GM18907 (cell line): ENCODE results near the gene TNN.
A peak's percentile ranks its signal among the peaks of the same experiment; 100 is the strongest.

Experiments used
- ATAC-seq: cut with Tn5 transposase; IDR thresholded peaks from one replicate; pipeline ENCODE4 v1.9.1; 2021; ENCODE audit warnings: mild to moderate bottlenecking, moderate library complexity; ENCODE audit not compliant: unreplicated experiment

Gene TNN

DNA sequence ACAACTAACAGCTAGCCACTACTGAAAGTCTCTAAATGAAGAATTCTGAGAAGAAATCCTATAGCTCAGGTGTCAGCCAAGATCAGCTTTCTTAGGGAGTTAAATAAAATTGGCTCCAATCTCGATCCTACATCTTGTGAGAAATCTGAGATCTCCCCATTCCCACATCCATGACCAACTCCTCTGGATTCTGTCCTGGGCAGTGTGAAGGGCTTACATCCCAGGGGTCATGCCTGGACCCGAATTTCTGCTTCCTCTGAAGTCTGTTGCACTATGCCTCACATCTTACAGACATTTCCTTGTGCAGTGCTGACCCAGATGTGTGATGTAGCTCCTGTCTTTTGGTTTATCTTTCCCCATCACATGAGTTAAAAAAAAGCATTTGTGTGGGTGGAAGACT, 4.8 kb upstream of the TNN start:
- ATAC-seq = no peak

DNA sequence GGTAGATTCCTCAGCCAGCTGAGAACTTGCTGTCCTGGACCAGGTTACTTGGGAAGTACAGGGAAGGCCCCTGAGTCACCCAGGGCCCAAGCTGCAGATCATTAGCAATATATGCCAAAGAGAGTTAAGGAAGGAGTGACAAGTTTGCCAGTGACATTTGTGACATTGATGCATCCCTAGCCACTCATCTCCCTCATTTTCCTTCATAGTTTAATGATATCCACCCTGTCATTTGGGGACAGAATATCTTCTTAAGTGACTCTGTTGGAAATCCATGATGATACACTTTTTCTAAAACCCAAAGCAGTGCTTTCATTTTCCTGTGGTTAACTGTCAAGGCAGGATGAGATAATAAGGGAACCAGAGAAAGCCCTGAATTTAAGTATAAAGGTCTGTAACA, 3.2 kb downstream of the TNN start:
- no peak for ATAC-seq

DNA sequence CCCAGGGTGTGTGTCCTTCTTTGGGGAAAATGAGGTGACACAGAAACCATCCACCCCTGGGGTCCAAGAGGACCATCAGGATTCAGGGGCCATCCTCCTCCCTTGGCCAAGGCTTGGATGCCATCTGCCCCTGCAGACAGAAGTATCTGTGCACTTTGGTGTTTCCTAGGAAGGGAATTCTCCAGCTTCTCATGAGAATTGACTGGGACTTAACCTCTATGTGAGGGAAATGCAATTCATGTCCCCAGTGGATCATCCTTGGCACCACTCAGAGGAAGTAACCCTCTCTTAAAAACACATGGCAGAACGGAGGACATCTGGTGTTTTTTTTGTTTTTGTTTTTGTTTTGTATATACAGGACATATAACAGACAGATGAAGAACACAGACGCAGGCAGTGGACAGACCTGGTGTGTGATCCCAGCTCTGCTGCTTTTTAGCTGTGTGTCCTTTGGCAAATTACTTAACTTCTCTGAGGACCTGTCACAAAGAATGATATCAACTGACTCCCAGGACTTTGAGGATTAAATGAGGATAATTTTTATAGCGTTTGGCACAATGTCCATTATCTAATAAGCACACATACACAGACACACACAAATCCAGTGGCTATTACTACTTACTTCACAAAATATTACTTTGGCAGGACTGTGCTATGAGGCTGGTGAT, 3.8 kb downstream of the TNN start:
- ATAC-seq = no peak

DNA sequence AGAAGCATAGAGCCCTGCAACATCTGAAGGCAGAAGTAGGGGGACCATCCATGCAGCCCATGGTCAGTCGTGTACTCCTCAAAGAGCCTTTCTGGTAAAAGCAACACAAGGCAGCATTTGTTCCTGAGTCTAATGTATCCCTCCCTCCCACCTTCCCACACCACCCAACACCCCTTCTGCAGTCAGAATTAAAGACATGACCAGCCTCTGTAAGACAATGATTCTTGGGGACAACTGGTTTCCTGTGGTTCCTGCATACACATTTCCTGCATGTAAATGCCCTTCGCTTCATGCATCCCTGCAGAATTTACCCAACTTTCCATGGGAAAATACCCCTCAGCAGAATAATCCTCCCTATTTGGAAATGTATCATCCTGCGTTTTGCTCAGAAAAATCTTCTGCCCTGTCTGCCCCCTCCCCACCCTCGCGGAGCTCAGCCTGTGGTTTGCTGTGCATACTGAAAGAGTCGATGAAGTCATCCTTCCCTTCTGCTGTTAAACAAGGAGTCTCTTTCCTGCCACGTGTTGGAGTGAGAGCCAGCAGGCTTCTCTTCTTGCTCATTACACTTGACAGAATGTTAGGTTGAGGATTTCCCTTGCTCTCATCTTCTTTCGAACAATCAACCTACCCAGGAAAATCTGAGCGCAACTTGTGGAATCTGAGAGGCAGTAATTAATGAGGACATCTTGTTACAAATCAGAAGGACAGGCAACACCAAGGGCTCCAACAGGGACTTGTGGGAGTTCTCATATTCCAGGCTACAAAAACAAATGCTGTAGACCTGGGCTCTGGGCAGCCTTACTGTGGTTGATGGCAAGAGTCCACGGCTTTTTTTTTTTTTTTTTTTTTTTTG, 4.7 kb downstream of the TNN start:
- ATAC-seq = peak; percentile 85

DNA sequence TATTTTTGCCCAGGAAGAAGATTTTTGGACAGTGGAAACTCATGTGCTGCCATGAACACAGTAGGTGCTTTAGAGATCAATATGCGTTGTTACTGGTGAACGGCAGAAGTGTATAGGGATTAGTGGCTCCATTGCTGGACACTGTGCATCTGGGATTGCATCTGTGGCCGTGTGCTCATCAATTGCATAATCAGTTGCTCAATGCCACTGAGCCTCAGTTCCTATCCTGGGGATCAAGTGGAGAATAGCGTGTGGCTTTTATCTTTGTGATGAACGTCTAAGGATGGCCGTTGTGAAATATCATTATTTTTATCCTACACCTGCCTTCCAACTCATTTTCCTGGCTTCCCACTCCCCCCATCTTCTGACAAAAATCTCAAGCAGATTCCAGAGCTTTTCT, 5.4 kb downstream of the TNN start:
- ATAC-seq = no peak

DNA sequence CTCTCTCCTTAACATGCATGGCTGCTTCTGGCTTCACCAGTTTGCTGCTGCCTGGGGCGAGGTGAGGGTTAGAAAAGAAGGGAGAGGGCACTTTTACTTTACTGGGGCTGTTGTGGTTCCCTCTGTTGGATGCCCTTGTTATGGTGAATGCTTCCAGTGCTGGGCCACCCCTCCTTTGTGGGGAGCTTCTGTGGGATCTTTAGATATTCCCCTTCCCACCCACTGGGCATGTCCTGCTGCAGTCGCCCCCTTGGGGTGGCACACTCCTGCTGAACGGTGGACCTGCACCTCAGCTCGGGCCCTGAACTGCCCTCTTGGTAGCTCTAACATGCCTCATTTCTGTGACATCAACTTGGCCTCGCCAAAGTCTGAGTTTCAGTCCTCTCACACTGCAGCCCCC, 6.0 kb downstream of the TNN start:
- ATAC-seq = no peak

DNA sequence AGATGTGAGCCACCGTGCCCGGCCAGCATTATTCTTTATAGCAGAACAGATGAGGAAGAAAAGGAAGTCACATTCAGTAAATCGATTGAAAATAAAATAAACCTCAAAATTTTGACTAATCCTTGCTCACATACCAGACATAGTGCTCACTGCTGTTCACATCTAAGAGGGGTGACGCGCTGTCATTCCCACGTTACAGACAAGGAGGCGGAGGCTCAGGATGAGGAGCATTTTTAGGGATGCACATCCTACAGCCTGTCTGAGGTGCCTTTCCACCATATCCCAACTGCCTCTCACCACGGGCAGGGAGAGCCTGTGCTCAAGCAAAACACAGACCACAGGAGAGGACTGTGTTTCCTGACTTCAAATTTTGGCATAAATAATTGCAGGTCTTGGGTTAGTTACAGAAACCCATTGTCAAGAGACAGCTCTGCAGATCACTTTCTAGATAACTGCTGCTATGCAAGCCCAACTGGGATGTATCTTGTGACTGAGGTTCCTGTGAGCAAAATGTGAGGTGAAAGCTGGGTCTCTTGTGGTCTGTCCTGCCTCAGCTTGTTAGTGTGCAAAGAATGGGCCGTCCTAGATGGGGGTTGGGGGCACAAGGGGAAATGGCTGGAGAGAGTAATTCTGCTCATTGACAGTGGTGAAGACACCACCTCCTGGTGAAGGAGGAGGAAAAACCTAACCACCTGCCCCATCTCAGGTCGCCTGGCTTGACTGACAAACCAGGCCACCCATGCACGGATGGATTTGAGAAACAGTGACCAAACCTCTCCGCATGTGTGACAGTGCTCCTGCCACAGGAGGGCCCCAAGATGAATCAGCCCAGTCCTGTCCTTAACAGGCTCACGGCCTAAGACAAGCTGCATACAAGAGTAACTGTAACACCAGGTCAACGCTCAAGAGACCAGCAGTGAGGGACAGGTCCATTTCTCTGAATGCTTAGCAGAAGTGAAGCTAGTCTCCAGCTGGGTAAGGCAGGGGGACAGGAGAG, 8.2 kb downstream of the TNN start:
- ATAC-seq = peak; percentile 58

DNA sequence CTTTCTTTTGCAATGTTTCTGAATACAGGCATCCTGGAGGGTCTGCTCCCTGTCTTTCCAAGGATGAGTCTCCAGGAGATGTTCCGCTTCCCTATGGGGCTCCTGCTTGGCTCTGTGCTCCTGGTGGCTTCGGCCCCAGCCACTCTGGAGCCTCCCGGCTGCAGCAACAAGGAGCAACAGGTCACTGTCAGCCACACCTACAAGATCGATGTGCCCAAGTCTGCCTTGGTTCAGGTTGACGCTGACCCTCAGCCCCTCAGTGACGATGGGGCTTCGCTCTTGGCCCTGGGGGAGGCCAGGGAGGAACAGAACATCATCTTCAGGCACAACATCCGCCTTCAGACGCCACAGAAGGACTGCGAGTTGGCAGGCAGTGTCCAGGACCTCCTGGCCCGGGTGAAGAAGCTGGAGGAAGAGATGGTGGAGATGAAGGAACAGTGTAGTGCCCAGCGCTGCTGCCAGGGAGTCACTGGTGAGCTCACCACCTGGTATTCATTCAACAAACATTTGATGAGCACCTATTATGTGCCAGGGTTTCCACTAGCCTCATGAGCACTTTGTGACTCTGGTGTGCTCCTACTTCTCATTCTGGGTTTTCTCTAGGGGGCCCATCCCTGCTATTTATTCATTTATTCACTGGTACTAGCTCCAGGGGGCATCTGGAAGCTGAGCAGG, 9.9 kb downstream of the TNN start:
- no peak for ATAC-seq

DNA sequence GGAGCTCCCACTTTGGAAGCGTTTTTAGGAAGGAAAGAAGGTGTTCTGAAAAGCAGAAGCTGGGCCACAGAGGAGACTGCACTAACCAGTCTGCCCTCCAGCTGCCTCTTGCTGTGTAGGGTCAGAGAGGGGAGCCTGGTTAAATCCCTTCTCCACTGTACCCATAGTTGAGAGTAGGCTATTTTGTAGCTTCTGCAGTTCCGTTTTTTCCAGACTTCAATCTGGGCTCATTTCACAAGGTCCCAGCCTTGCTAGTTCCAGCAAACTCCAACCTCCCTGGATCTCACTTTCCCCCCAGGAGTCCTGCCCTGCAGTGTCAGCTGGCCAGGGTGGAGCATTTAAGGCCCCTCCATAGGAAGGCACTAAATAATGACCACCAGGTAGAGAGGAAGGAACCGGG, 11.0 kb downstream of the TNN start:
- ATAC-seq = no peak

DNA sequence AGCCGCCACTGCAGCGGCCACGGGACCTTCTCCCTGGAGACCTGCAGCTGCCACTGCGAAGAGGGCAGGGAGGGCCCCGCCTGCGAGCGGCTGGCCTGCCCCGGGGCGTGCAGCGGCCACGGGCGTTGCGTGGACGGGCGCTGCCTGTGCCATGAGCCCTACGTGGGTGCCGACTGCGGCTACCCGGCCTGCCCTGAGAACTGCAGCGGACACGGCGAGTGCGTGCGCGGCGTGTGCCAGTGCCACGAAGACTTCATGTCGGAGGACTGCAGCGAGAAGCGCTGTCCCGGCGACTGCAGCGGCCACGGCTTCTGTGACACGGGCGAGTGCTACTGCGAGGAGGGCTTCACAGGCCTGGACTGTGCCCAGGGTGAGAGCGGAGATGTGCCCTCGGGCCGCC, 11.7 kb downstream of the TNN start:
- no peak for ATAC-seq

DNA sequence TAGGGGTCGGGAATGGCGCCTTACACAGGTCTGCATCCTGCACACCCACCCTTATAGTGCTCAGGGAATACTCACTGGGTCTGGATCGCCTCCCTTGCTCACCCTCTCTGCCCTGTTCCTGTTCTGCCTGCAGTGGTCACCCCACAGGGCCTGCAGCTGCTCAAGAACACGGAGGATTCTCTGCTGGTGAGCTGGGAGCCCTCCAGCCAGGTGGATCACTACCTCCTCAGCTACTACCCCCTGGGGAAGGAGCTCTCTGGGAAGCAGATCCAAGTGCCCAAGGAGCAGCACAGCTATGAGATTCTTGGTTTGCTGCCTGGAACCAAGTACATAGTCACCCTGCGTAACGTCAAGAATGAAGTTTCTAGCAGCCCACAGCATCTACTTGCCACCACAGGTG, 12.4 kb downstream of the TNN start:
- ATAC-seq = no peak

DNA sequence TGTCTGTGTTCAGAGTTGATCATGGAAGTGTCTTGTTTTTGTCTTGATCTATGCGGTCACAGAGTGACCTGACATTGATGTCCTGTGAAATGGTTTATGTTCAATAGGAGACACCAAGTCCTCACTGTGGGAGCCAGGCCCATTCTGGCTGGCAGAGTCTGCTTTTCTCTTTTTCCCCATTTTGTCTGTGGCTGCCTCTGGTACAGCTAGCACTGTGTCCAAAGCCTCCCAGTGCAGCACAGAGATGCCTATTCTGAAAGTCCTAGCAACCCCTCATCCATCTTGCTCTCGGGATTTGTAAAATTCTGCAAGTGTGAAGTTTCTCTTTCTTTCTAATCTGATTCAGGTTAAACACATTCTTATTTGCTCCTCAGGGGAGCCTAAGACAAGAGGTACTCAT, 14.3 kb downstream of the TNN start:
- ATAC-seq = no peak

DNA sequence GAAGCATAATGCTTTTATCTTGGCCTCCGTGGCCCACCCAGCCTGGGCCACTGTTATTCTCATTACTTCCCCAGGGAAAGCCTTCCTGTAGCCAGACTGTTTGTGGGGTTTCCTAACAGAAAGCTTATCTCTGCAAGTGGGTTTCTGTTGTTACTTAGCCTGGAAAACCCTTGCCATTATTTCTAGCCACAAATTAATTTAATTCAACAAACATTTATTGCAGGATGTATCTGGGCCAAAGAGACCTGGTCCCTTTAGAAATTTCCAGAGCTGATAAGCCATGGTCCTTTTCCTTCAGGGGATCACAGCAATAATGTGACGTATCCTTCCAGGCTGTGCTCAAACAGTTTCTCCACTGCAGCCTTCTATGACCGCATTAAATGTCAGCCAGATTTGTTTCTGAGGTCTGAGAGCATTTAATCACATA, 20.9 kb downstream of the TNN start:
- no peak for ATAC-seq

DNA sequence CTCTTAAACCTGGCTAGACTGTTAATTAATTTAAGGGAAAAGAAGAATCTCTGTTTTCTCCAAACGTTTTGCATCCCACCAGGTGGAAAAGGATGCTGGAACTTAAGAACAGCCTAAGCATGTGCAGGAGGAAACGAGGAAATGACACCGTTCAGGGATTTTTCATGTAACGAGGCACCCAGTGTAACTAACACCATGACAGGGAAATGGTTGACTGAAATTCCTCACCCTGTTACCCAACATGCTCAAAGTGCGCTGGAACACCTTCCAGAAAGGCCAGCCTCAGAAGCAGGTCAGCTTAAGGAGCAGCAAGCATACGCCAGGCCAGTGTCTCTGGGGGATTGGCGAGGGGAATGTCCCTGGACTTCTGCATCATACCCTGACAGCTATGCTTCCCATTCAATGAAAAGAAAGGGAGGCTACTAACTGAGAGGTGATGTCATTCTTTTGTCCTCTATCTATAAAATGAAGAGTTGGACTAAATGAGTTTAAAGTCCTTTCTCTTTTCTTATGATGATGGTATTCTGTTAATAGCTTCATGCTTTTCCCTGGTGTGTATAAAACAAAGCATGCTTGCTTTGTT, 21.6 kb downstream of the TNN start:
- ATAC-seq = no peak

DNA sequence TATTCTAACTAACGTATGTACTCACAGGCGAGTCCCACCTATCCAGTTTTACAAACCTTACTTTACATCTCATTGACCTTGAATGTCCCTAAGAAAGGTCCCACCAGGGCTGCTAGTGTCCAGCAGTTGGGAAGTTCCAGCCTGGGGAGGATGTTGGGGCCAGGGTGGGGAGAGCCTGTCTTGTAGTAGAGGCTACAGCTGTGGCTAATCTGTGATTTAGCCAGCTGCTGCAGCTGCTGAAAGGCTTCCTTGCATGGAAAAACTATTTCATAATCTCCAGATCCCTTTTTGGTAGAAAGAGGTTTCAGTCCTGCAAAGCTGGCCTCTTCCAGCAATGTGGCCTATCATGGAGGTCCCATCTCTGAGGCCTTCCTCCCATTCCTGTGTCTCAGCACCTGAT, 23.1 kb downstream of the TNN start:
- ATAC-seq = no peak

DNA sequence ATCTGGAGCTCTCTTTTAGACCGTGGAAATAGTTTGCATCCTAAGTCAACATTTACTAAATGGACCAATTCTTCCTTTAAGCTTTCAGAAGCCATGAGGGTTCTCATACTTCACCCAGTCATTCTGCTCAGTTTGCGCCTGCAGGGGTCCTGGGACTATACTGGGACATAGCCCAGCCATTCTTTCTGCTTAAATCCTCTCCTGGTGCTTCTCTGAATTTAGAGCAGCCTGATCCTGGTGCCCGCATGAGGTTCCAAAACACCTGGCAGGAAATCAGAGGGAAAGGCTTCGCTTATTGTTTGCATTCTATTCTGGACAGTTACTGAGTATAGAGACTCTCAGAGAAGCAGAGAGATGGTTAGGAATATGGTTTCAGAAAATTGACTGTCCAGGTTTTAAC, 27.0 kb downstream of the TNN start:
- ATAC-seq = no peak

DNA sequence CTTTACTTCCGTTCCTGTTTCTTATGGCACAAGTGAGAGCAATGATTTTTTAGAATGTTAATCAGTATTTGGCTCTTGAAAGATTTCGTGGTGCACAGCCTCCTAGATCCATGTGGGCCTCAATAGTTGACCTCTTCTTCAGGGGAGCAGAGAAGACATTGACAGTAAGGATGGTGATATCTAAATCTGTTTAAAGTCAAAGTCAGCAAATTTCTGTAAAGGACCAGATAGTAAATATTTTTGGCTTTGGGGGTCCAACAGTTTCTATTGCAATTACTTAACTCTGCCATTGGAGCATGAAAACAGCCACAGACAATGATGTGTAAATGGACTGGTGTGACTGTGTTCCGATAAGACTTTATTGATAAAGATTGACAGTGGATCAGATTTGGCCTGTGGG, 27.4 kb downstream of the TNN start:
- no peak for ATAC-seq

DNA sequence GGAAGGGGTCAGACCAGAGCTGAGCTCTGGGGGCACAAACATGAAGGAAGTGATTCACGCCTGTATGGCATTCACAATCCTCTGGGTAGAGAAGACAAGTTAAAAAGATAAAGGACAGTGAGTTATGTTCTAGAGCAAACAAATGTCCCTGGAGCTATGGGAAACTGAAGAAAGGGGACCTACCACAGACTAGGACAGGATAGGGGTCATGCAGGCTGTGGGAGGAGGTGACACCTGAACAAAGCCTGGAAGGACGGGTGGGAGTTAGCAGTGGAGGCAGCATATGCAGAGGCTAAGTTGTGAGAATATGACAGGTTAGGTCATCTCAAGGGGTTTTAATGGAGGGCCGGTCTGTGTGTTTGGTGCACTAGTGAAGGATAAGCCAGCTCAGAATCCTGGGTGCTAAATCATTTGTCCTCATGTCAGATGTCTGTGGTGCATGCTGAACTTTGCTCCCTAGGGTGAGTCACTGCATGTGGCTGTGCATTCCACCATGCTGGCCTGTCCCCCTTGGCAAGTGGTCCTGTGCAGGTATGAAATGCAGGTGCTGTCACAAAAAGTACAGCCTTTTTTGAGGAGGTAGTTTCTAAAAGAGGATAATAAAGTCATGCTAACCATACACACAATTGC, 28.5 kb downstream of the TNN start:
- ATAC-seq = no peak

DNA sequence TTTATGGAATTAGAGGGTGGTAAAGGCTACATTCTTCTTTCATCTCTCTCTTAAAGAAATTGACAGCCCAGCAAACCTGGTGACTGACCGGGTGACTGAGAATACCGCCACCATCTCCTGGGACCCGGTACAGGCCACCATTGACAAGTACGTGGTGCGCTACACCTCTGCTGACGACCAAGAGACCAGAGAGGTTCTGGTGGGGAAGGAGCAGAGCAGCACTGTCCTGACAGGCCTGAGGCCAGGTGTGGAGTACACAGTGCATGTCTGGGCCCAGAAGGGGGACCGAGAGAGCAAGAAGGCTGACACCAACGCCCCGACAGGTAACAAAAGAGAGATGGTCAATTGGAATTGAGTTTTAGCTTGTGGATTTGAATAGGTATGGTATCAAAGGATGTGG, 29.7 kb downstream of the TNN start:
- no peak for ATAC-seq

DNA sequence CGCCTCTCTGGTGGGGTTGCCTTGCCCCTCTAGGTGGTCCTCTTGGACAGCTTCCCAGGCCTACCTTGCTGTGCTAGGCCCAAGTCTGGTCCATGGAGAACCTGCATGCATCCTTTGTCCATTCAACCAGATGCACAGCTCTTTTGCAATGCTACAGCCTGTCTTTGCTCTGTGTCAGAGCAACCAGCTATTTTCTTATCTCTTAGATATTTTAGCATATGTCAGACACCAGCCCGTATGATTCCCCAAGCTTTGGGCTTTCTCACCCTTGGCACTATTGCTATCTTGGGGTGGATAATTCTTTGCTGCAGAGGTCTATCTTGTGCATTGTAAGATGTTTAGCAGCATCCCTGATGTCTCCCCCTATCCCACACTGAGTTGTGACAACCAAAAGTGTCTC, 32.3 kb downstream of the TNN start:
- no peak for ATAC-seq
